ENCODE data around the gene FTCD.
A peak's percentile ranks its signal among the peaks of the same experiment; 100 is the strongest.
"Not testable (repeated sequence)": the region's sequence is repeated elsewhere in the genome, so short reads cannot be mapped to it uniquely, and the experiment has no call there.

FTCD gene

GRCh38 chr21:46140352-46141003 lies 14.9 kb downstream of the FTCD start:
- DNase-seq (ENCODE audit: low spot score): not testable (repeated sequence)

GRCh38 chr21:46139686-46140085 lies 15.7 kb downstream of the FTCD start:
- no peak for DNase-seq (ENCODE audit: low spot score)

- DNase-seq (ENCODE audit: low spot score): no peak
Measured at GRCh38 chr21:46138383-46138970, 16.9 kb downstream of the FTCD start.

GRCh38 chr21:46137908-46138307 lies 17.5 kb downstream of the FTCD start:
- no peak for DNase-seq (ENCODE audit: low spot score)

- DNase-seq (ENCODE audit: low spot score): no peak
Measured at GRCh38 chr21:46136739-46137349, 18.5 kb downstream of the FTCD start.

- DNase-seq (ENCODE audit: low spot score): no peak
Measured at GRCh38 chr21:46135782-46136395, 19.5 kb downstream of the FTCD start.

DNA sequence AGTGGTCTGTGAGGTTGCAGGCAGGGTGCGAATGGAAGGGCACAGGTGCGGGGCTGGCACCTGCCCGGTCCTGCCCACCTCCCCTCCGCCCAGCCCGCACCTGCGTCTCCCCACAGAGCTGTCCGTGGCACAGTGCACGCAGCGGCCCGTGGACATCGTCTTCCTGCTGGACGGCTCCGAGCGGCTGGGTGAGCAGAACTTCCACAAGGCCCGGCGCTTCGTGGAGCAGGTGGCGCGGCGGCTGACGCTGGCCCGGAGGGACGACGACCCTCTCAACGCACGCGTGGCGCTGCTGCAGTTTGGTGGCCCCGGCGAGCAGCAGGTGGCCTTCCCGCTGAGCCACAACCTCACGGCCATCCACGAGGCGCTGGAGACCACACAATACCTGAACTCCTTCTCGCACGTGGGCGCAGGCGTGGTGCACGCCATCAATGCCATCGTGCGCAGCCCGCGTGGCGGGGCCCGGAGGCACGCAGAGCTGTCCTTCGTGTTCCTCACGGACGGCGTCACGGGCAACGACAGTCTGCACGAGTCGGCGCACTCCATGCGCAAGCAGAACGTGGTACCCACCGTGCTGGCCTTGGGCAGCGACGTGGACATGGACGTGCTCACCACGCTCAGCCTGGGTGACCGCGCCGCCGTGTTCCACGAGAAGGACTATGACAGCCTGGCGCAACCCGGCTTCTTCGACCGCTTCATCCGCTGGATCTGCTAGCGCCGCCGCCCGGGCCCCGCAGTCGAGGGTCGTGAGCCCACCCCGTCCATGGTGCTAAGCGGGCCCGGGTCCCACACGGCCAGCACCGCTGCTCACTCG lies 23.3 kb downstream of the FTCD start:
- DNase-seq (ENCODE audit: low spot score): no peak

- DNase-seq (ENCODE audit: low spot score): no peak
Measured at GRCh38 chr21:46131588-46131837, 23.9 kb downstream of the FTCD start.

- no peak for DNase-seq (ENCODE audit: low spot score)
Measured at GRCh38 chr21:46130831-46131587, 24.4 kb downstream of the FTCD start.

DNA sequence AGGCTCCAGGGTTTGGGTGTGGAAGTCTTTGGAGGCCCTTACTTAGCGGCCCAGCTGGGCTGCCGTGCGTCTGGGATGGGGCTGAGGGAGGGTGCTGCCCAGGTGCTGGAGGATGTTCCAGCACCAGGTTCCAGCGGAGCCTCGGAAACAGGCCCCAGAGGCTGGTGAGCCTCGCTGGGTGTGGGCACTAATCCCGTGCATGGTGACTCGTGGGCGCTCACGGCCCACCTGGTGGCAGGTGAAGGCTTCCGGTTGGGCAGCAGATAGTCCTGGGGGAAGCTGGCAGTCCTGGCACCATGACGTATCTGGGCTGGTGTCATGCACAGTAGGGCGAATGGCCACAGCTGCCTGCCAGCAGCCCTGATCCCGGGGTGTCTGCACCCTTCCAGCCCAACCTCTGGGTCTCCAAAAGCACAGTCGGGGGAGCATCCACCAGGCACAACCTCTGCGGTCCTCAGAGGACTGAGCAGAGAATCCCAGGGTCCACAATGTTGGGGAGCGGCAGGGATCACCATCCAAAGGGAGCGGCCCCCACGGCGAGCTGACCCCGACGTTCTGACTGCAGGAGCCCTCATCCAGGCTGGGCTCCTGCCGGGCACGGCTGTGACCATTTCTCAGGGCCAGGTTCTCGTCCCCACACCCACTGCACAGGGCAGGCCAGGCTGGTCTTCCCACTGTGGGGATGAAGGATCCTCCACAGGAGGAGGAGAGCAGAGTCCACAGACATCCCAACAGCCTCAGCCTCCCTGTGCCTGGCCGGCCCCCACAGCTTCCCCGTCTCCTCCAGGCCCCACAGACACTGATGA lies 25.3 kb downstream of the FTCD start:
- no peak for DNase-seq (ENCODE audit: low spot score)

DNA sequence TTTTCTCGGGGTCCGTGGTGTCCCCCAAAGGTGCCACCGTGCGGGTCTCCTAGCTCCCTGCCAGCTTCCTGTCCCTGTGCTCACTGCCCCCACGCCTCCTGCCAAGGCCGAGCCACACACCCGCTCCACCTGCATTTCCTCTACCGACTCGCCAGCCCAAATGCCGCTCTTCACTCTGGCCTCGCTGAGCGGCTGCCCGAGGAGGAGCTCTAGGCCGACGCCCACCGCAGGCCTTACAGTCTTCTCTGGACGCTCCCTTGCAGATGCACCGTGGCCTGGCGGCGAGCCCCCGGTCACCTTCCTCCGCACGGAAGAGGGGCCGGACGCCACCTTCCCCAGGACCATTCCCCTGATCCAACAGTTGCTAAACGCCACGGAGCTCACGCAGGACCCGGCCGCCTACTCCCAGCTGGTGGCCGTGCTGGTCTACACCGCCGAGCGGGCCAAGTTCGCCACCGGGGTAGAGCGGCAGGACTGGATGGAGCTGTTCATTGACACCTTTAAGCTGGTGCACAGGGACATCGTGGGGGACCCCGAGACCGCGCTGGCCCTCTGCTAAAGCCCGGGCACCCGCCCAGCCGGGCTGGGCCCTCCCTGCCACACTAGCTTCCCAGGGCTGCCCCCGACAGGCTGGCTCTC lies 26.3 kb downstream of the FTCD start:
- DNase-seq (ENCODE audit: low spot score): no peak

- DNase-seq (ENCODE audit: low spot score): peak; percentile 92
Measured at GRCh38 chr21:46128106-46128932, 27.1 kb downstream of the FTCD start.

DNA sequence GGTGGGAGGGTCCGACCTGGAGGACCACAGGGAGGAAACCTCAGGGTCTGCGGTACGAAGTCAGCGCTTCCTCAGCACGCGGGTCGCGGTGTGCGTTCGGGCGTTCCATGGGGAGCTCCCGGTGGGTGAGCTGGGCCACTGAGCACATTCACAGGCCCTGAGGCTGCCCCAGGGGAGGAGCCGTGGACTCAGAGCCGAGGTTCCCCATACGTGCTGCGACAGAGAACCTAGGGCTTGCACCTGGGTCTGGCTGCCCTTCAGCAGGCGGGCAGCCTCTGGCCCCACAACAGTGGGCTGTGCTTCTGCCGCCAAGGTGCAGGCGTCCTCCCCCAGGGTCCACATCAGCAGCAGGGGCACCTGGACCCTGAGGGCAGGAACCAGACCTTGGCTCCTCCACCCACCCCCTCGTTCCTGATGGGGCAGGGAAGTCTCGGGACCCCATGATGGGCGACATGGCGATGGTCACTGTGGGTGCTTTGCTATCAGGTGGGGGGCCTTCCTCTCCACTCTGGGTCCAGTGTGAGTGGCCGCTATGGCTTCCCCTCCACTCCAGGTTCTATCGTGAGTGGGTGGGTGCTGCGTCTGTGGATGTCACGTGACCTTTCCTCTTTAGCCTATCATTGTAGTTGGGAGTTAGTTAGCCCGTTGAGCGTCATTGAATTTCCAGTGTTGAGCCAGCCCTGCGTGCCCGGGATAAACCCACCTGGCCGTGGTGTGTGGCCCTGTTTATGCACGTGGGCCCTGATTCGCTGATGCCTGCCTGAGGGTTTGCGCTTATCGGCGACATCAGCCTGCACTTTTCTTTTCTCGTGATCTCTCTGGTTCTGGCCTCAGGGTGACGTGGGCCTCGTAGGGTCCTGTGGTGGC lies 27.9 kb downstream of the FTCD start:
- DNase-seq (ENCODE audit: low spot score): no peak

DNA sequence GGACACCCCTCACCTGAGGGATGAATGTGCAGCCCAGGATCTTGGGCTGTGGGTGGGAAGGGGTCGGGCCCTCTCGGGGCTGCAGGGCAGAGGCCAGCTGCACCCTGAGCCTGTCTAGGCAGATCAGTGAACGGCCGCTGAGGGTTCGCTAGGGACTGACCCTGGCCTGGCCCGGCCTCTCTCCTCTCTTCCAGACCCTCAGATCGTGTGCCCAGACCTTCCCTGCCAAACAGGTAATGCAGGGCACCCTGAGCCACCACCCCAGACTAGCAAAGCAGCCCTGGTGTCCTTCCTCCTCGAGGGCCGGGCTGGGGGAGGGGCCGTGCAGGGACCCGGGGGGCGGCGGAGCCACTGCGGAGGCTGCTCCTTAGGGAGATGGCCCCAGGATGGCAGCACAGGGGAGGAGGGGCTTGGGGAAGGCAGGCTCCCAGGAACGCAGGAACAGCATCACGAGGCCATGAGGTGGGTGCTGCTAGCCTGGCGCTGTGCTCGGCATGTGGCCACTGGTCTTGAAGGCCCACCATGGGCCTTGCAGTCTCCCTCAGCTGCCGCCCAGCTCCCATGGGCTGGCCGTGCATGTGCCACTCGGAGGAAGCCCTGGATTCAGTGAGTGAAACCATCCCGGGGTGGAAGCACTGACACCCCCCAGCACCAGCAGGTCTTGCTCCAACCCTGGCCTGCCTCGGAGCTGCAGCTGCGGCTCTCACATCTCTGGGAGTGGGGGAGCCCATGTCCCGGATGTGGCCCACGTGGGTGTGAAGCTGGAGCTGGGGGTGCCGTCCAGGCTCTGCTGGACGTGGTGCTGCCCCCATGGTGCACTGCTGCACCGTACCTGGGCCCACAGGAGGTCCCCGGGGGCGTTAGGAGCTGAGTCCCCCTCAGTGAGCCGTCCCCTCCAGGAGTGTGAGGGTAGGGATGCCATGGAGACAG lies 28.8 kb downstream of the FTCD start:
- DNase-seq (ENCODE audit: low spot score): no peak

DNA sequence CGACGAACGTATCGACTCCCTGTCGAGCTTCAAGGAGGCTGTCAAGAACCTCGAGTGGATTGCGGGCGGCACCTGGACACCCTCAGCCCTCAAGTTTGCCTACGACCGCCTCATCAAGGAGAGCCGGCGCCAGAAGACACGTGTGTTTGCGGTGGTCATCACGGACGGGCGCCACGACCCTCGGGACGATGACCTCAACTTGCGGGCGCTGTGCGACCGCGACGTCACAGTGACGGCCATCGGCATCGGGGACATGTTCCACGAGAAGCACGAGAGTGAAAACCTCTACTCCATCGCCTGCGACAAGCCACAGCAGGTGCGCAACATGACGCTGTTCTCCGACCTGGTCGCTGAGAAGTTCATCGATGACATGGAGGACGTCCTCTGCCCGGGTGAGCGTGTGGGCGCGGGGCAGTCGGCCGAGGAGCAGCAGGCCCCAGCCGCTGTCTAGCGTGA lies 29.5 kb downstream of the FTCD start:
- no peak for DNase-seq (ENCODE audit: low spot score)

- no peak for DNase-seq (ENCODE audit: low spot score)
Measured at GRCh38 chr21:46124926-46125845, 30.2 kb downstream of the FTCD start.

Measured in SK-N-DZ (cell line).